GM12891 (cell line): Measurements from ENCODE around the gene RNU2-63P.

ENCODE experiments used
- POLR2A ChIP-seq: IDR thresholded peaks from 2 replicates; pipeline ENCODE4 v1.6.1; 2011; ENCODE audit warnings: low read depth, low read length, control low read depth
- POLR2AphosphoS5 ChIP-seq: IDR thresholded peaks from 2 replicates; pipeline ENCODE4 v1.6.1; 2011; ENCODE audit warnings: low read depth, low read length, control low read depth
- TAF1 ChIP-seq: IDR thresholded peaks from 2 replicates; pipeline ENCODE4 v1.6.1; 2011; ENCODE audit warnings: low read depth, low read length, control low read depth

DNA sequence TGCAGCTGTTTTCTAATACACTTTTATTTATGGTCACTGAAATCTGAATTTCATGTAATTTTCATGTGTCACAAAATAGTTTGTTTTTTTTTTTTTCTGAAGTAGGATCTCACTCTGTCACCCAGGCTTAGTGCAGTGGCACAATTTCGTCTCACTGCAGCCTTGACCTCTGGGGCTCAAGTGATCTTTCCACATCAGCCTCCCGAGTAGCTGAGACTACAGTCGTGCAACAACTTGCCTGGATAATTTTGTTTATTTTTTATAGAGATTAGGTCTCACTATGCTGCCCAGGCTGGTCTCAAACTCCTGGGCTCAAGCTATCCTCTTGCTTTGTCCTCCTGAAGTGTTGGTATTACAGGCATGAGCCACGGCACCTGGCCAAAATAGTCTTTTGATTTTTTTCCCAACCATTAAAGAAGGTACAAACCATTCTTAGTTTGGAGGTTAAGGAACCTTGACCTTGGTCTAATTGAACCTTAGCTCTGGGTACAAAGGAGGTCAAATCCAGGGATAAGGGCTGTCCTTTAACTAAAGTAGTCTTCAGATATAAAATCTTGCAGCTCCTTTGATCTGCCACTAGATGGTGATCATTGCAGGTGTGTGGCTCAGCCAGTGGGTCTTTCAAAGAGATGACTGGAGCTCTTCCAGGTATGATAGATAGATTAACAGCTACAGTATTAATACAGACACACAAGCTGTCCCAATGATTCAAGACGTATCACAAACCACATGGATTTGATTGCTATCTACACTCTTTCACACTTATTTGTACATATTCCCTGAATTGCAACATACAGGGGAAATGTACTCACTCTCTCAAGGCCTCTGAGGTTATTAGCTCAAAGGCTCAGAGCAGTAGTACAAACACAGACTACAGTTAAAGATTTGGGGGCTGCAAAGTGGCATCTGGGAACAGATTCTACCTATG lies 43.9 kb upstream of the RNU2-63P start:
- TF ChIP-seq POLR2A (no peak), POLR2AphosphoS5 (no peak), TAF1 (no peak)
